KMS-11 (cell line): ENCODE data around the gene TFDP2.

Experiments
- H2AFZ ChIP-seq: fragments of 200-600 bp; sonication (generic); 2 replicates; pipeline ENCODE4 v1.6.1; 2016; ENCODE audit warnings: antibody characterized with exemption, mixed run types, low read depth
- H3K27ac ChIP-seq: fragments of 200-600 bp; sonication (generic); 2 replicates; pipeline ENCODE4 v1.6.1; 2016; ENCODE audit warnings: mild to moderate bottlenecking, mixed run types
- H3K27me3 ChIP-seq: fragments of 200-600 bp; sonication (generic); 2 replicates; pipeline ENCODE4 v1.6.1; 2017; ENCODE audit warnings: mild to moderate bottlenecking, low read depth, mixed run types, moderate library complexity; ENCODE audit not compliant: insufficient read depth
- H3K36me3 ChIP-seq: fragments of 200-600 bp; sonication (generic); 2 replicates; pipeline ENCODE4 v1.6.1; 2017; ENCODE audit warnings: mild to moderate bottlenecking, mixed run types; ENCODE audit not compliant: insufficient read depth
- H3K4me1 ChIP-seq: fragments of 200-600 bp; sonication (generic); 2 replicates; pipeline ENCODE4 v1.6.1; 2016; ENCODE audit warnings: mild to moderate bottlenecking, low read depth, mixed run types; ENCODE audit not compliant: poor library complexity, severe bottlenecking
- H3K4me2 ChIP-seq: fragments of 200-600 bp; sonication (generic); 2 replicates; pipeline ENCODE4 v1.7.0; 2016; ENCODE audit warnings: mild to moderate bottlenecking, mixed run types
- H3K4me3 ChIP-seq: fragments of 200-600 bp; sonication (generic); IDR thresholded peaks from 2 replicates; pipeline ENCODE4 v1.6.1; 2017; ENCODE audit warnings: low read depth, low read length, mixed read lengths; ENCODE audit not compliant: insufficient read depth
- H3K79me2 ChIP-seq: fragments of 200-600 bp; sonication (generic); 2 replicates; pipeline ENCODE4 v1.6.1; 2016; ENCODE audit warnings: low read depth, mixed run types; ENCODE audit not compliant: insufficient read depth
- H3K9ac ChIP-seq: fragments of 200-600 bp; sonication (generic); 2 replicates; pipeline ENCODE4 v1.6.1; 2016; ENCODE audit warnings: mild to moderate bottlenecking, mixed run types
- H4K20me1 ChIP-seq: fragments of 200-600 bp; sonication (generic); 2 replicates; pipeline ENCODE4 v1.6.1; 2016; ENCODE audit warnings: mild to moderate bottlenecking, mixed run types; ENCODE audit not compliant: insufficient read depth
- CTCF ChIP-seq: fragments of 200-600 bp; sonication (generic); conservative IDR thresholded peaks from 2 replicates; pipeline ENCODE4 v1.6.1; 2017; ENCODE audit warnings: low read depth, mild to moderate bottlenecking, antibody characterized with exemption, low read length, moderate library complexity, mixed read lengths

The TFDP2 gene

GRCh38 chr3:141933421-141934300, 215.7 kb downstream of the TFDP2 start:
- Histone ChIP-seq H3K4me2 (no peak overlapping the region), H3K27ac (no peak overlapping the region), H3K9ac (no peak overlapping the region), H3K4me3 (no peak overlapping the region), H2AFZ (no peak overlapping the region), H3K27me3 (no peaks in the 10 kb centered on the region), H3K36me3 (no peaks in the 10 kb centered on the region), H3K79me2 (no peaks in the 10 kb centered on the region), H4K20me1 (no peaks in the 10 kb centered on the region), H3K4me1 (no peaks in the 10 kb centered on the region)
- TF ChIP-seq CTCF = no peak

- Histone ChIP-seq H3K4me3 (no peak overlapping the region), H3K79me2 (no peaks in the 10 kb centered on the region), H3K27me3 (no peaks in the 10 kb centered on the region), H2AFZ (no peak overlapping the region), H3K36me3 (no peaks in the 10 kb centered on the region), H3K4me1 (no peaks in the 10 kb centered on the region), H3K27ac (no peak overlapping the region), H3K9ac (no peak overlapping the region), H4K20me1 (no peaks in the 10 kb centered on the region), H3K4me2 (no peak overlapping the region)
- TF ChIP-seq CTCF = no peak
Observed at GRCh38 chr3:141930801-141931200, 218.5 kb downstream of the TFDP2 start.

- H3K36me3 ChIP-seq = no peaks in the 10 kb centered on the region
- no peaks in the 10 kb centered on the region for H3K27me3 ChIP-seq
- no peak overlapping the region for H3K9ac ChIP-seq
- H4K20me1 ChIP-seq = no peaks in the 10 kb centered on the region
- H3K4me2 ChIP-seq = no peak overlapping the region
- no peaks in the 10 kb centered on the region for H3K4me1 ChIP-seq
- no peak overlapping the region for H3K4me3 ChIP-seq
- no peak for TF ChIP-seq CTCF
- no peak overlapping the region for H2AFZ ChIP-seq
- H3K79me2 ChIP-seq = no peaks in the 10 kb centered on the region
- H3K27ac ChIP-seq = no peak overlapping the region
Observed at GRCh38 chr3:141929341-141929995, 219.9 kb downstream of the TFDP2 start.

GRCh38 chr3:141928631-141929270, 220.6 kb downstream of the TFDP2 start:
- no peaks in the 10 kb centered on the region for H3K27me3 ChIP-seq
- no peak overlapping the region for H3K4me3 ChIP-seq
- H3K4me1 ChIP-seq = no peaks in the 10 kb centered on the region
- H3K36me3 ChIP-seq = no peaks in the 10 kb centered on the region
- H3K4me2 ChIP-seq = no peak overlapping the region
- no peak overlapping the region for H3K9ac ChIP-seq
- no peaks in the 10 kb centered on the region for H3K79me2 ChIP-seq
- H2AFZ ChIP-seq = no peak overlapping the region
- H3K27ac ChIP-seq = no peak overlapping the region
- H4K20me1 ChIP-seq = no peaks in the 10 kb centered on the region
- TF ChIP-seq CTCF = no peak
